Cardiac septum (tissue), 1 donor: ENCODE data around the gene NUP50. TPM values are rescaled to one million over a fixed set of nuclear protein-coding genes. Genes with fewer than 3 reads are reported as not detected.

Experiments
- microRNA-seq: library from miRNA; unstranded; fragments of <30 nt; microRNA quantifications from one replicate; pipeline ENCODE4 v1.2.0, GENCODE V29; 2020
- total RNA-seq: library from RNA; stranded (reverse); fragmentation: NEBNext Ultra II Directional; extraction: Animal tissue kit (Norgen Biotek cat#: 25700); gene quantifications from one replicate; pipeline ENCODE4 v1.2.1, GENCODE V29; 2021
- donor health status: DM: no; HTN: no; CAD: no.

The NUP50 gene
- total RNA-seq, 1 donor from 2014 or later: 13.4 TPM

Small RNA genes lying within 50 kb of the gene (microRNA-seq; reads per million reads assigned to microRNA genes)
- gene MIR1249: 3.1 reads per million

Other genes starting within 250 kb of the NUP50 start
- 0.67 TPM for gene PHF21B, start 153.9 kb upstream of the NUP50 start, total RNA-seq
- gene KIAA0930, start 77.0 kb downstream of the NUP50 start, total RNA-seq: 21.6 TPM
- 0.40 TPM for gene UPK3A, start 121.0 kb downstream of the NUP50 start, total RNA-seq
- gene FAM118A, start 146.0 kb downstream of the NUP50 start, total RNA-seq: 15.6 TPM
- gene SMC1B, start 249.7 kb downstream of the NUP50 start, total RNA-seq: not detected
- not detected for gene RIBC2, start 249.8 kb downstream of the NUP50 start, total RNA-seq